Pancreas (tissue), 10 donors: ENCODE measurements around the gene VAPA. TPM values are rescaled to one million over a fixed set of nuclear protein-coding genes. Genes with fewer than 3 reads are reported as not detected.
A peak's percentile ranks its signal among the peaks of the same experiment; 100 is the strongest.

ENCODE experiments used
- ATAC-seq, 4 donors: fragments of 200-7000 bp; cut with Tn5 transposase; one replicate each; pipeline versions ENCODE4 v1.8.0 to v1.9.1; 2020; ENCODE audit warnings: mild to moderate bottlenecking in 4 of 4, moderate library complexity in 4 of 4
- DNase-seq, 6 donors: peaks; one replicate each; pipeline ENCODE4 v3.0.0-alpha.2; 2020
- FAIRE-seq: peaks from 2 replicates; lab custom pipeline; 2012; peaks lifted over from hg19 to GRCh38; lab: Jason Lieb, UNC
- H3K27ac ChIP-seq, 4 donors: fragments of 200-600 bp; sonication (generic); 1 replicate in 3 of 4; 2 replicates in 1 of 4; pipeline versions ENCODE4 v1.5.0 to v1.8.0; 2020
- H3K27me3 ChIP-seq, 4 donors: fragments of 200-600 bp; one replicate each; pipeline ENCODE4 v1.8.0; 2021
- H3K36me3 ChIP-seq, 3 donors: fragments of 200-600 bp; sonication (generic) in 1 of 3; one replicate each; pipeline versions ENCODE4 v1.5.0 to v1.8.0; 2020 to 2021
- H3K4me1 ChIP-seq, 3 donors: fragments of 200-600 bp; one replicate each; pipeline ENCODE4 v1.8.0; 2021
- H3K4me3 ChIP-seq, 4 donors: fragments of 200-600 bp; sonication (generic) in 2 of 4; one replicate each; pipeline versions ENCODE4 v1.5.0 to v1.8.0; 2020 to 2021
- H3K9me3 ChIP-seq, 4 donors: fragments of 200-600 bp; one replicate each; pipeline ENCODE4 v1.8.0; 2021
- WGBS, 2 donors: extraction: QIAGEN DNeasy Blood & Tissue Kit; methylation state at CpG; one replicate each; pipeline ENCODE4 v1.1.7; 2013; 5-methylcytosine and 5-hydroxymethylcytosine counted together
- intact Hi-C, 3 donors: fragments of 100-400 bp; cut with DNase I; formaldehyde crosslinking; loops; one replicate each; pipeline versions ENCODE4 v1.11.1 to v1.14.2; 2022
- polyA plus RNA-seq, 2 donors: library from polyadenylated mRNA; stranded (reverse); fragments of 200-250 nt; gene quantifications; one replicate each; pipeline ENCODE4 v1.2.3, GENCODE V29; 2013
- total RNA-seq, 6 donors: library from RNA; stranded (reverse); fragmentation: NEBNext Ultra II Directional in 4 of 6; extraction: Animal tissue kit (Norgen Biotek cat#: 25700) in 4 of 6; gene quantifications; one replicate each; pipeline versions ENCODE4 v1.2.1 to v1.2.4, GENCODE V29; 2021 to 2023
- TF ChIP-seq, protein P1 (sequence below), 4 donors: fragments of 200-600 bp; sonication (generic) in 3 of 4; IDR thresholded peaks; one replicate each; pipeline versions ENCODE4 v1.5.0 to v1.8.0; 2021; ENCODE audit warnings: antibody characterized with exemption in 4 of 4
- donor health status: healthy with polysubstance abuse.
- donor health status: DM: no; HTN: no; CAD: no; lungs with moderate emphysema.
- donor health status: DM: no; HTN: no; CAD: no.
- donor health status: control.
- donor health status: control.
- donor health status: Bipolar disorder and iron deficiency.
- donor health status: DM: yes; HTN: yes; CAD: no.
- donor health status: DM: no; HTN: no; CAD: no.
- donor health status: DM: no; HTN: no; CAD: no.
- donor health status: DM: yes; HTN: yes; CAD: no.

The VAPA gene
- total and polyA plus RNA-seq, 8 donors, result 33.5 to 117 (median 97.4) TPM

DNA sequence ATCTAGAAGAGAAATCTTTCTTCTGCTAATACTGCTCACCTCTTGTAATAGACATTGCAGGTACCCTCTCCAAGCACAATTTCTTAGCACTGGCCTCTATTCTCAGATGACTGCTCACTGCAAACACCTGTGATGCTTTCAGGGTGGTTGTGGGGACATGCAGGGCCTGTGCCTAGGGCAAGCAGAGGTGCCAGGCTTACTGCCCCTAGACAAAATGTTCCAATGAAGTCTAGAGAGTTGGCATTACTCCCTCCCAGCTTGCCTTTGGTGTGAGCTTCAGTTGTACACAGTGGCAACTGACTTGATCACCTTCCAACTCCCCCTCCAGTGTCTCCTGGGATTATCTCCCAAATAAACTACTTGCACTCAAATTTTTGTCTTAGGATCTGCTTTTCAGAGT is 41.0 kb upstream of the VAPA start:
- no peak for FAIRE-seq
- Histone ChIP-seq H3K9me3 (no peaks in the 10 kb centered on the region), H3K27ac (no peak overlapping the region), H3K36me3 (no peaks in the 10 kb centered on the region), H3K27me3 (no peaks in the 10 kb centered on the region), H3K4me3 (no peak overlapping the region), H3K4me1 (peaks cover 6 to 24% (median 8%) of the 10 kb centered on the region in 3 donors)
- intact Hi-C loops, result no loop called here
- no peak for DNase-seq
- TF ChIP-seq, protein P1, sequence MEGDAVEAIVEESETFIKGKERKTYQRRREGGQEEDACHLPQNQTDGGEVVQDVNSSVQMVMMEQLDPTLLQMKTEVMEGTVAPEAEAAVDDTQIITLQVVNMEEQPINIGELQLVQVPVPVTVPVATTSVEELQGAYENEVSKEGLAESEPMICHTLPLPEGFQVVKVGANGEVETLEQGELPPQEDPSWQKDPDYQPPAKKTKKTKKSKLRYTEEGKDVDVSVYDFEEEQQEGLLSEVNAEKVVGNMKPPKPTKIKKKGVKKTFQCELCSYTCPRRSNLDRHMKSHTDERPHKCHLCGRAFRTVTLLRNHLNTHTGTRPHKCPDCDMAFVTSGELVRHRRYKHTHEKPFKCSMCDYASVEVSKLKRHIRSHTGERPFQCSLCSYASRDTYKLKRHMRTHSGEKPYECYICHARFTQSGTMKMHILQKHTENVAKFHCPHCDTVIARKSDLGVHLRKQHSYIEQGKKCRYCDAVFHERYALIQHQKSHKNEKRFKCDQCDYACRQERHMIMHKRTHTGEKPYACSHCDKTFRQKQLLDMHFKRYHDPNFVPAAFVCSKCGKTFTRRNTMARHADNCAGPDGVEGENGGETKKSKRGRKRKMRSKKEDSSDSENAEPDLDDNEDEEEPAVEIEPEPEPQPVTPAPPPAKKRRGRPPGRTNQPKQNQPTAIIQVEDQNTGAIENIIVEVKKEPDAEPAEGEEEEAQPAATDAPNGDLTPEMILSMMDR (IDR thresholded peaks at IDR 0.05), result no peak
- ATAC-seq, result no peak

DNA sequence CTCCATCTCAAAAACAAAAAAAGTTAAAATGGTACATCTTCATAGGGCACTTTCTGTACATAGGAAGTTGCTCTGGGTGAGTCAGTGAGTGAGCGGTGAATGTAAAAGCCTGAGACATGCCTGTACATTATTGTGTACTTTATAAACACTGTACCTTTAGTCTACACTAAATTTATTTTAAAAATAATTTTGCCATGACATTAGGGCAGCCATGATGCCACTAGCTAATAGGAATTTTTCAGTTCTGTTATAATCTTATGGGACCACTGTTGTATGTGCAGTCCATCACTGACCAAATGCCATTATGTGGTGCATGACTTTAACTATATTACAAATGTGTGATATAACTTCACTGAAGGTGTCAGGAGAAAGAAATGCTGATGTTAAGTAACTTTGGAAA is 39.1 kb upstream of the VAPA start:
- Histone ChIP-seq H3K9me3 (no peaks in the 10 kb centered on the region), H3K27ac (no peak overlapping the region), H3K4me1 (peaks cover 6 to 20% (median 8%) of the 10 kb centered on the region in 3 donors), H3K36me3 (no peaks in the 10 kb centered on the region), H3K4me3 (no peak overlapping the region), H3K27me3 (no peaks in the 10 kb centered on the region)
- DNase-seq (no peak), FAIRE-seq (no peak), ATAC-seq (no peak)
- TF ChIP-seq, protein P1 (IDR thresholded peaks at IDR 0.05), result no peak
- intact Hi-C loops, result no loop called here
- WGBS, 2 donors, result 97 to 98% methylated on average over 1 of the region's 1 CpG

DNA sequence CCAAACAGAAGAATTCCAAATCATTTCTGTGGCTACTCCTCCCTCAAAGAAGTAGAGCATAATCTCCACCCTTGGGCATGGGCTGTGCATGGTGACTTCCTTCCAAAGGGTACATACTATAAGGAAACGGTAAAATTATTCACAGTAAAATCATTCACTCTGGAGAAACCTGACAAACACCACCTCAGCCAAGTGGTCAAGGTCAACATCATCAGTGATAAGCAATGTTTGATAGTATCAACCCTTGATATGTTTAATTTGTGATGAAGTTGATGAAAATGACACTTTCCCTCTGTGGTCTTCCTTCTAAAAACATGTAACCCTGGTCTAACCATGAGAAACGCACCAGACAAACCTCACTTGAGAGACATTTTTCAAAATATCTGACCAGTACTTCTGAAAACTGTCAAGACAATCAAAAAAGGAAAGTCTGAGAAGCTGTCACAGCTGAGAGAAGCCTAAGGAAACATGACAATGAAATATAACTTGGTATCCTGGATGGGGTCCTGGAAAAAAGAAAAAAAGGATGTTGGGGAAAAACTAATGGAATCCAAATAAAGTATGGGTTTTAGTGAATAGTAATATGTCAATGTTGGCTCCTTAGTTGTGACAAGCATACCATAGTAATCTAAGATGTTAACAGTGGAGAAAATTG is 37.5 kb upstream of the VAPA start:
- WGBS, 2 donors, result 55 to 75% methylated on average over 2 of the region's 2 CpGs
- Histone ChIP-seq H3K4me3 (peak overlapping the region in 1 of 4 donors; percentile 23), H3K4me1 (peaks cover 6 to 12% (median 8%) of the 10 kb centered on the region in 3 donors), H3K9me3 (no peaks in the 10 kb centered on the region), H3K36me3 (no peaks in the 10 kb centered on the region), H3K27me3 (no peaks in the 10 kb centered on the region), H3K27ac (peak overlapping the region in 2 of 4 donors; percentile 55 to 63)
- intact Hi-C loops, result no loop called here
- DNase-seq (no peak), FAIRE-seq (no peak), ATAC-seq (peak in 3 of 4 donors; percentile 25 to 44 (median 38))
- TF ChIP-seq, protein P1 (IDR thresholded peaks at IDR 0.05), result no peak

DNA sequence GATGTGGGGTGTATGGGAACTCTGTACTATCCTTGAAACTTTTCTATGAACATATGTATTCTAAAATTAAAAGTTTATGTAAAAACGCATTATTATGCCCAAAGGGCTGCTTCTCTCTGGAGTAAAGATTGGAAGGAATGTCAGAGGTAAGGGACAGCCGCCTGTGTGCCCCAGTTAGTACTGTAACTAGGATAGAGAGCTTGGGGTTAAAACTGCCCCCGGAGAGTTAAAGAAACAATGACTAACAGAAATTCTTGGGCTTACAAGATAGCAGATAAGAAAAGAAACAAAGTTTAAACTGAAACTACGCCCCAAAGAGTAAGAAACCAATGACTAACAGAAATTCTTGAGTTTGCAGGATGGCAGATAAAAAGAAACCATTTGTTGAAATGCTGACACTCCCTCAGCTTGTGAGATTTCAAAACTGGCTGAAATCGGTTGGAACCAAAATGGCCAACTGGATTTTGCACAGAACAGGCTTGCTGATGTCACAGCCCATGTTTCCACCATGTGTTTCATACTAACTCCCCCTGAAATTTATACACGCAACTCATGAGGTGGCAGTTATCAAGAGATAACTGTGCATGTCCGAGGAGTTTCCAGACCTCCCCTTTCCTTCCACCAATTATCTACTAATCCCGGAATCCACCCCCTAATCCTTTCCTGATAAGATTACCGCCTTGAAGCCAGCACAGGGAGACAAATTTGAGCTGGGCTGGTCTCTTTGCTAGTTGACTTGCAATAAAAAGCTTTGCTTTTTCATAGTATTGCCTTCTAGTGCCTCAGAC is 36.8 kb upstream of the VAPA start:
- Histone ChIP-seq H3K4me1 (peaks cover 6 to 12% (median 8%) of the 10 kb centered on the region in 3 donors), H3K4me3 (peak overlapping the region in 2 of 4 donors; percentile 2 to 23), H3K27ac (peak overlapping the region in 3 of 4 donors; percentile 5 to 63 (median 55)), H3K27me3 (no peaks in the 10 kb centered on the region), H3K9me3 (no peaks in the 10 kb centered on the region), H3K36me3 (no peaks in the 10 kb centered on the region)
- peak; percentile 70 to 92 (median 87) for ATAC-seq
- intact Hi-C loops, result no loop called here
- DNase-seq, result peak in 2 of 6 donors; percentile 28 to 55
- no peak for FAIRE-seq
- TF ChIP-seq, protein P1 (IDR thresholded peaks at IDR 0.05), result no peak
- 21 to 23% methylated on average over 9 of the region's 9 CpGs for WGBS, 2 donors
